CMK (cell line): ENCODE results near the gene METTL18.
"Not testable (repeated sequence)": the region's sequence is repeated elsewhere in the genome, so short reads cannot be mapped to it uniquely, and the experiment has no call there.

Source experiments
- DNase-seq: peaks from one replicate; pipeline ENCODE4 v3.0.0-alpha.2; 2010; ENCODE audit warnings: low read depth

The METTL18 gene

DNA sequence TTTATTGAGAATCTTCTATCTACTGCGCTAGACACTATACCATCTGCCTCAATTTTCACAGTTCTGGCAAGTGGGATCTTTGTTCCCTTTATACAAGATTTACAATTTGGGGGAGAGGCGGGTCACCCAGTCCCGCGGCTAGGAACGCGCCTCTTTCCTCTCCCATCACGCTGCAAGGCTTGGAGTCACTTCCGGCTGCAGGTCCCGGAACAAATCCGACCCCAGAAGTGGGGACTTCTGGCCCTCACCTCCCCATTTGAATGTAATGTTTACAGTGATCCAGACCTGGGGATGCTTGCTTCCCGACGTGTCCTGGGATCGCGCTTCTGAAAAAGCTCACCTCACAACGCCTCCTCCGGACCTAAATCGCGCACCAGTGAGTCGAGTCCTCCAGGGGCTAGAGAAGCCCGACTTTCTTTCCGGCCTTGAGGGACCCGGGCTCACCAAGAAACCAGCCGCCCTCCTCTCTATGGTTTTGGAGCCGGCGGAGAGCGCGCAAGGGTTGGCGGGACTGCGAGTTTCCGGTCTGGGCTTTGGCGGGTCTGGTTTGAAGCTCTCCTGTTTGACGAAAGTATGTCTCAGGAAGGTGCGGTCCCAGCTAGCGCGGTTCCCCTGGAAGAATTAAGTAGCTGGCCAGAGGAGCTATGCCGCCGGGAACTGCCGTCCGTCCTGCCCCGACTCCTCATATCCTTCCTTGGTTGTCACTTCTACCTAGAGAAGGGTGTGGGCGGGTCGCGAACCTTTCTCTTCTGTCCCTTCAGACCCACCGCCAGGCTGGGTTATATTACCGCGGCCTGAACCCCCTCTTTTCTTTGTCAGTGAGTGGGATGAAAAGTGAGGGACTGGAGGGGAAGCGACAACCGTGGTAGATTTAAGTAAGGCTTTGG is at the start of gene METTL18:
Gene METTL18 (minus strand): TSS at position 378 of the 887 bp plus-strand sequence. CDS start 1,212 bp downstream, outside the sequence.
- DNase-seq: peak; percentile 97

DNA sequence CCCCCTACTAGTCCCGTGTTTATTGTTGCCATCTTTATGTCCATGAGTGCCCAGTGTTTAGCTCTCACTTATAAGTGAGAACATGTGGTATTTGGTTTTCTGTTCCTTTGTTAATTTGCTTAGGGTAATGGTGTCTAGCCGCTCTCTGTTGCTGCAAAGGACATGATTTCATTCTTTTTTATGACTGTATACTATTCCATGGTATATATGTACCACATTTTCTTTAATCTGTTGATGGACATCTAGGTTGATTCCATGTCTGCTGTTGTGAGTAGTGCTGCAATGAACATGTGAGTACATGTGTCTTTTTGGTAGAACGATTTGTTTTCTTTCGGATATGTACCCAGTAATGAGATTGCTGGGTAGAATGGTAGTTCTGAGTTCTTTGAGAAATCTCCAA is 44.2 kb upstream of the METTL18 start:
- DNase-seq: no peak

GRCh38 chr1:169836198-169836597 is 41.5 kb upstream of the METTL18 start:
- no peak for DNase-seq

GRCh38 chr1:169835647-169836046 is 40.9 kb upstream of the METTL18 start:
- no peak for DNase-seq

DNA sequence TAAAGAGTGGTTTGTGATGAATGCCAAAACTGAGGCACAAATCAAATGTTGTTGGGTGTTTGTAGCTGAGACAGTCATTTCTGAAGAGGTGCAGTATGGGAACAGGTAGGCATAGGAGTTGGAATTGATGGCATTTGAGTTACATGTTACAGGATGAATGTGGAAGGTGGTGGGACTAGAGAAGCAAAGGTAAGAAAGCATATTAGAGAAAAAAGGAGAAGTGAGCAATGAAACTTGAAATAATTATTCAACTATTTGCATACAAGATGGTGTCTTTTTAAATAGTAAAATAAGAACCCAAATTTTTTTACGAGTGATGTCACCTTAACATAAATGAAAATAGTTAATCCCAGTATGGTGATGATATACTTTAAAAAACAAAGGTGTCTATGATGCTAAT is 40.2 kb upstream of the METTL18 start:
- no peak for DNase-seq

- no peak for DNase-seq
Measured at GRCh38 chr1:169833179-169833901, 38.6 kb upstream of the METTL18 start.

- no peak for DNase-seq
Measured at GRCh38 chr1:169829671-169830070, 35.0 kb upstream of the METTL18 start.

GRCh38 chr1:169824153-169824552 is 29.4 kb upstream of the METTL18 start:
- DNase-seq: no peak

DNA sequence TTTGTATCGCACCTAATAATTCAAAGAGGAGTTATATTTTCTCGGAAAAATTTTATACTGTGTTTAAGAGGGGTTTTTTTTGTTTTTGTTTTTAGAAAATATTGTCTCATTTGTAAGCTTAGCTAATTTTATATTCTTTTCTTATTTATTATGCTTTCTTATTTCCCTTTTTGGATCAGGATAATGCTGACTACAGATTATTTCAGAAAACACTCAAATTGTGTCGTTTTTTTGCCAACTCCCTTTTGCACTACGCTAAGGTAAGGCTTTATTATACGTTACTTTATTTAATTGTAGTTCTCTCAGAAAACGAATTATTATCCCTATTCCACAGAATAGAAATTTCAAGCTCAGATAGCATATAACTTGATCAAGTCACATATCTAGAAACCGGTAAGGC is 26.8 kb upstream of the METTL18 start:
- no peak for DNase-seq

DNA sequence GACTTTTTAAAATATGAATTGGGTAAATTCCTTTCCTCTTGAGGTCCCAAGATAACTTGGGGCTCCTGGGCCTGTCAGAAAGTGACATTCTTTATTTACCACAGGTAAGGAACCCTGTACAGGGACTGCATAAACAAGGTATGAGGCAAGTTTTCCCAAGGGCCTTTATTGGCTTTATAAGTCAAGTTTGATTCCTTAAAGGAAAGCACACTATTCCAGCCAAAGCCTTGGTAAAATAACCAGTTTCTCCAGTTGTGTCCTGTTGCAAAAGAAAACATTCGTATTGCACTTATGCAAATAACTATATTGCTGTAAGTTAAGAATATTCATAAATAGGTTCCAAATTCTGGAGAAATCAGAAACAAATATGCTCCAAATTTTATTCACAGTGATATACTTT is 21.9 kb upstream of the METTL18 start:
- DNase-seq: no peak

DNA sequence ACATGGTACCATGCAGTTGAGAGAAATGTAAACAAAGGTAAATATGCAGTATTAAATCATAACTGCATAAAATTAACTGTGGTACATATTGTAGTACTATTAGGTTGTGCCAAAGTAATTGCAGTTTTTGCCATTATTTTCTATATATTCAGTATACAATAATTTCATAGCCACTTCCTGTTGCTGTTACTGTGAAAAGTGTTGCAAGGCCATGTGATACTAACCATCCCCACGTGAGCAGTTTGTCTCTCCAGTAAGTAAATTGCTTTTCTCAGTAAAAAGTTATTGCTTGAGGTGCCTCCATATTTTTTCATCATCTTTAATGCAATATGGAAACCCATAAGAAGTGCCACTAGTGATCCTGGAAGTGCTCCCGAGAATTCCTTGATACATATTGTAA is 19.6 kb upstream of the METTL18 start:
- no peak for DNase-seq

DNA sequence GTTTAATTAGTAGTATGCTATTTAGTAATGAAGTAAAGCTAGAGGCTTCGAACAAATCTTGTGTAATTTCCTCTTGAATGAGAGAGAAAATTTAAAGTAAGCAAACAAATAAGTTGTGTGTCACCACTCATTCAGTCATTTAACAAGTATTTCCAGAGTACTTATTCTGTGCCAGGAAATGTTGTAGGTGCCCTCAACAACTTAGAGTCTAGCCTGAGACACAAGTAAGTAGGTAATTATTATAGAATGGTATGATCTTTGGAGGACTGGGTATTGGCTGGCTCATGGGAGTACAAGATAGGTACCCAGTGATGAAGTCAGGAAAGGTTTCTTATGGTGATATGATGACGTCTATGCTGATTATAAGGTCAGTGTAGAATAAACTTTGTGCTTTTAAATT is 17.4 kb upstream of the METTL18 start:
- no peak for DNase-seq

- DNase-seq: not testable (repeated sequence)
Measured at GRCh38 chr1:169811418-169812035, 16.8 kb upstream of the METTL18 start.

DNA sequence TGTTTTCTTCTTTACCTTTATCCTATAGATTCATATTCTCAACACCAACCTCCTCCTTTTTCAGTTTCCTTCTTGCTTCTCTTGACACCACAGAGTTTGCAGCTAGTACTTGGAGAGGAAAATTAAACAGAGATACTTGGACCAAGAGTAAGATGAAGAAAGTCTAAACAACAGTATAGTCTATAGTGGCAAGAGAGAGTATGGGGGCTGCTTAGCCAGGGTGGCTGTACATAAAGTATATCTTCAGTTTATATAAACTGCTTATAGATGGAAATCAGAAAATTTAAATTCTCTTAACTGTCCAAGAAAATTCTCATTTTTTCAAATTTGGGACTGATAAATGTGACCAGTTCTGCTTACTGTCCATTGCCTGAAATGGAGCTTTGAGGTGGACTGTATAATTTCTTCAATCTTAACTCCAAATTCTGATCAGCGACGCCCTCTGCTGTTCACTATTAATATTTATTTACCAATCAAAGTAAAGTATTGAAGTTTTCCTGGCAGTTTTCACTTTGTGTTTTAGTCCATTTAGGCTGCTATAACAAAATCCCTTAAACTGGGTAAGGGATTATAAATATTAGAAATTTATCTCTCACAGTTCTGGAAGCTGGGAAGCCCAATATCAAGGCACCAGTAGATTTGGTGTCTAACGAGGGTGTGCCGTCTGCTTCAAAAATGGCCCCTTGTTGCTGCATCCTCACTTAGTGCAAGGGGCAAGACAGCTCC is 14.8 kb upstream of the METTL18 start:
- DNase-seq: peak; percentile 25

- DNase-seq: no peak
Measured at GRCh38 chr1:169804941-169805340, 10.2 kb upstream of the METTL18 start.

- no peak for DNase-seq
Measured at GRCh38 chr1:169802888-169803287, 8.2 kb upstream of the METTL18 start.

- no peak for DNase-seq
Measured at GRCh38 chr1:169797281-169797680, 2.6 kb upstream of the METTL18 start.

DNA sequence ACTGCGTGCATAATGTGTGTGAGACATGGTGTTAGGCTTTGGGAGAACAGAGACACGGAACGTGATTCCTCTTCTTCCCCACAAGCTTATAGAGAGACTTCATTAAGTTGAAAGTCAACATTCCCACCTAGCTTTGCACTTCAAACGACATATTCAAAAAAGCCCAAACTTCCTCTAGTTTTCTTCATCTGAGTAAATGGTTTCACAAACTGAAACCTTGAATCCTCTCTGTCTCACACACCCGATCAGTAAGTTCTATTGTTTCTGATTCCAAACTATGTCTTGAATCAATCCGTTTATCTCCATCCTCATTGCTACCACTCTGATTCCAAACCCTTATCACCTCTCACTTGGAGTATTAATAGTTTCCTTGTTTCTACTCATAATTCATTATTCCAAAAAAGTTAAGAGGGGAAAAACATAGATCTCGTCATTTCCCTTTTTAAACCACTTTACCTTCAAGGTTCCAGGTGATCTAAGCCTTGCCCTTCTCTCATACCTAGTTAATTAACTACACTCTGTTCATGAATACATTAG is 1.6 kb upstream of the METTL18 start:
- DNase-seq: no peak

DNA sequence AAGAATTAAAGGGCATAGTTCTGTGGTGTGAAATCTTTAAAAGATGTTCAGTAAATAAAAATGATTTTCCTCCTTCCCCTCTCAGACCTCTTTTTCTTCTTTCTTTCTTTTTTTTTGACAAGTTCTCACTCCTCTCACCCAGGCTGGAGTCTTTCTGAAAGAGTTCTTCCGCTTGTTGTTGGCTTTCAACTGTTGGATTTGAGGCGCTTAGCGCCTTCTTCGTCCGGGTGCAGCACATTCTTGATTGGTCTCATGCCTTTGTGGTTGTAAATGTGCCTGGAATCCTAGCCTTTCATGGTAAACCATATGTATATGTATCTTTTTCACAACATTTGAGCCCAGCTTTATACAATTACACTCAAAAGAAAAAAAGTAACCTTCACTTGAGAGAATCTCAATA is 980 bp upstream of the METTL18 start:
- no peak for DNase-seq

DNA sequence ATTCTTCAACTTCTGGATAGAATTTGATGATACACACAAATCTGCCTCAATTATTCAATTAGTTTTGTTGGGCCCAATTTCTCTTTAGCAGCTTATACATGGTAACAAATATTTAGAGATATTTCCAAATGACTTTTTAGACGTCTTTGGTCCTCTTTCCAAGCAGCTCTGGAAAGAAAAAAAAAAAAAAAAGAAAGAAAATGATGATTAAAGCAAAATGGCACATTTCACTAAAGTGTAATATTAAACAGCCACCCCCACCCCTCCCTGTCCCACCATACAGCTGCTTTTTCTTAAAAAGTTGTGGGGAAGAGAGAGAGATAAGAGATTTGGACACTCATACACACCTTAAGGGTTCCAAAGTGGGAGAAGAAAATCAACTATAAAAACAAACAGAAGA is 977 bp downstream of the METTL18 start:
- no peak for DNase-seq

DNA sequence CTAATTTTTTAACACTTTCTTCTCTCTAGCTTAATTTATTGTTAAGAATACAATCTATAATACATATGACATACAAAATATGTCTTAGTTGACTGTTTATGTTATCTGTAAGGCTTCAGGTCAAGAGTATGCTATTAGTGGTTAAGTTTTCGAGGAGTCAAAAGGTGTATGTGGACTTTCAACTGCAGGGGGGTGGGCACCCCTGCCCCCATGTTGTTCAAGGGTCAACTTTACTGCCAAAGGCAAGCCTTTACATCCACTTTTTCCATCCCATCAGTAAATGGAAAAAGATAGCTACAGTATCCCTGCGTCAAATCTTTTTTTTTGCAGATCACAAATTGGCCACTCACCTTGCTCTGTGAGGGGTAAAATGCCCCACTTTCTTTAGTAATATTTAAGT is 6.3 kb downstream of the METTL18 start:
- no peak for DNase-seq

GRCh38 chr1:169786974-169787373 is 7.7 kb downstream of the METTL18 start:
- no peak for DNase-seq
